Measurements from ENCODE around the gene LOXHD1. TPM values are rescaled to one million over a fixed set of nuclear protein-coding genes. Genes with fewer than 3 reads are reported as not detected.

Gene LOXHD1
- total RNA-seq, 4 donors from 2014 or later: 0.62 TPM; not detected in 3

- H3K4me3 ChIP-seq: no peak overlapping the region
- no peak for TF ChIP-seq CTCF (IDR thresholded peaks at IDR 0.05)
- no peak for TF ChIP-seq POLR2A (IDR thresholded peaks at IDR 0.05)
- intact Hi-C loops (cut with DNase I; ENCODE audit: low total_unique reads): no loop called here
- no peaks in the 10 kb centered on the region for H3K9me3 ChIP-seq
- H3K36me3 ChIP-seq: no peaks in the 10 kb centered on the region
- no peaks in the 10 kb centered on the region for H3K4me1 ChIP-seq
- no peak overlapping the region for H3K27ac ChIP-seq
- no peaks in the 10 kb centered on the region for H3K27me3 ChIP-seq
- no peak for DNase-seq
Measured at GRCh38 chr18:46672062-46672970, 15.3 kb upstream of the LOXHD1 start.

- Histone ChIP-seq H3K27ac (no peak overlapping the region), H3K4me1 (no peaks in the 10 kb centered on the region), H3K4me3 (no peak overlapping the region), H3K36me3 (no peaks in the 10 kb centered on the region), H3K27me3 (no peaks in the 10 kb centered on the region), H3K9me3 (no peaks in the 10 kb centered on the region)
- no peak for DNase-seq
- intact Hi-C loops (cut with DNase I; ENCODE audit: low total_unique reads): no loop called here
- TF ChIP-seq POLR2A (IDR thresholded peaks at IDR 0.05) (no peak), CTCF (IDR thresholded peaks at IDR 0.05) (no peak)
Measured at GRCh38 chr18:46668694-46669093, 11.7 kb upstream of the LOXHD1 start.

- H3K27ac ChIP-seq: no peak overlapping the region
- no peaks in the 10 kb centered on the region for H3K27me3 ChIP-seq
- no peaks in the 10 kb centered on the region for H3K4me1 ChIP-seq
- H3K36me3 ChIP-seq: no peaks in the 10 kb centered on the region
- no peak overlapping the region for H3K4me3 ChIP-seq
- intact Hi-C loops (cut with DNase I; ENCODE audit: low total_unique reads): no loop called here
- no peaks in the 10 kb centered on the region for H3K9me3 ChIP-seq
- TF ChIP-seq POLR2A (IDR thresholded peaks at IDR 0.05) (no peak), CTCF (IDR thresholded peaks at IDR 0.05) (no peak)
- no peak for DNase-seq
Measured at GRCh38 chr18:46668135-46668534, 11.1 kb upstream of the LOXHD1 start.

GRCh38 chr18:46663539-46663938 is 6.5 kb upstream of the LOXHD1 start:
- Histone ChIP-seq H3K36me3 (no peaks in the 10 kb centered on the region), H3K4me3 (no peak overlapping the region), H3K27ac (no peak overlapping the region), H3K4me1 (no peaks in the 10 kb centered on the region), H3K9me3 (no peaks in the 10 kb centered on the region), H3K27me3 (no peaks in the 10 kb centered on the region)
- DNase-seq: no peak
- no peak for TF ChIP-seq POLR2A (IDR thresholded peaks at IDR 0.05)
- TF ChIP-seq CTCF (IDR thresholded peaks at IDR 0.05): no peak
- intact Hi-C loops (cut with DNase I; ENCODE audit: low total_unique reads): no loop called here

GRCh38 chr18:46660957-46661749 is 4.1 kb upstream of the LOXHD1 start:
- no peak for DNase-seq
- H3K4me3 ChIP-seq: no peak overlapping the region
- no peaks in the 10 kb centered on the region for H3K27me3 ChIP-seq
- no peak overlapping the region for H3K27ac ChIP-seq
- no peak for TF ChIP-seq POLR2A (IDR thresholded peaks at IDR 0.05)
- TF ChIP-seq CTCF (IDR thresholded peaks at IDR 0.05): no peak
- no peaks in the 10 kb centered on the region for H3K4me1 ChIP-seq
- intact Hi-C loops (cut with DNase I; ENCODE audit: low total_unique reads): no loop called here
- no peaks in the 10 kb centered on the region for H3K36me3 ChIP-seq
- no peaks in the 10 kb centered on the region for H3K9me3 ChIP-seq

Measured in uterus (tissue), 4 donors.